ENCODE results near the gene CCDC87.
"Not testable (repeated sequence)": the region's sequence is repeated elsewhere in the genome, so short reads cannot be mapped to it uniquely, and the experiment has no call there.

Gene CCDC87

GRCh38 chr11:66616379-66617154, 23.7 kb upstream of the CCDC87 start, which contains the start of gene RBM14:
Gene RBM14, plus strand, starts transcription at chr11:66616630. Its CDS starts 91 bp downstream, at chr11:66616721.
- peak; percentile 97 for DNase-seq

GRCh38 chr11:66614073-66614472, 21.2 kb upstream of the CCDC87 start:
- no peak for DNase-seq

DNA sequence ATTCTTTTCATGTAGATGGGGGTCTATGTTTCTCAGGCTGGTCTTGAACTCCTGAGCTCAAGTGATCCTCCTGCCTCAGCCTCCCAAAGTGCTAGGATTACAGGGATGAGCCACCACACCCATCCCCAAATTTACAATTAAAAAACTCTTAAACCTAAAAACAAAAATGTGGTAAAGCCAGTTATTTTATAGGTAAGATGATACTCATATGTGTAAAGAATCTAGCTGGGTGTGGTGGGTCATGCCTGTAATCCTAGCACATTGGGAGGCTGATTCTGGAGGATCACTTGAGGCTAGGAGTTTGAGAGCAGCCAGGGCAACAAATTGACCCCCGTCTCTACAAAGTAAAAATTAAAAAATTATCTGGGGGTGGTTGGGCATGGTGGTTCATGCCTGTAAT, 19.6 kb upstream of the CCDC87 start:
- DNase-seq = no peak

DNA sequence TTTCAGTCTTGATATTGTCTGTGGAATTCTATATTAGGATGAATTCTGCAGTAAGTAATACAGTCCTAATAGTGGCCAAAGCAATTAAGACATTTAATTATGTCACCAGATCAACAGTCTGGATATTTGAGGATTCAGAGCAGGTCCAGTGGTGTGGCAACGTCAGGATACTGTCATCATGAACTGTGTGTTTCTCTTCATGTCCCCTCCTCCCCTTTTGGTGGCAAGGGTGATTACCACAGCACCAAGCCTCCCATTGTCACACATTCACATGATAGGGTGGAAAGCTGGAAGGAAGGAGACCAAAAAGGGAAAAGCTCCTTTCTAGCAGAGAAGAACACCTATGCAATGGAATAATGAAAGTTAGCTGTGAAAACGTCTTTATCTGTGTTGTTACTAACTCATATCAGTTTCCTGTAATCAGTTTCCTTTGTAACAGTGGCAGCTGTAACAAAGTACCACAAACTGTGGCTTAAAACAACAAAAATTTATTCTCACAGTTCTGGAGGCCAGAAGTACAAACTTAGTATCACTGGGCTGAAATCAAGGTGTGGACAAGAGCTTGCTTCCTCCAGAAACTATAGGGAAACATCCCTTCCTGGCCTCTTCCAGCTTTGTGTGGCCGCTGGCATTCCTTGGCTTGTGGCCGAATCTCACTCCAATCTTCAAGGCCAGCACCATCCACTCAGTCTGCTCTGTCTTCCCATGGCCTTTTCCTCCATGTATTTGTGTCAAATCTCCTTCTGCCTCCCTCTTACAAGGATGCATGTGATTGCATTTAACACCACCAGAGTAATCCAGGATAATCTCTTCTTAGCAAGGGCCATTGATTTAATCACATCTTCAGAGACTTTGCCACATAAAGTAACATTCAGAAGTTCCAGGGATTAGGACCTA, 17.1 kb upstream of the CCDC87 start:
- no peak for DNase-seq

GRCh38 chr11:66607126-66607834, 14.4 kb upstream of the CCDC87 start:
- no peak for DNase-seq

DNA sequence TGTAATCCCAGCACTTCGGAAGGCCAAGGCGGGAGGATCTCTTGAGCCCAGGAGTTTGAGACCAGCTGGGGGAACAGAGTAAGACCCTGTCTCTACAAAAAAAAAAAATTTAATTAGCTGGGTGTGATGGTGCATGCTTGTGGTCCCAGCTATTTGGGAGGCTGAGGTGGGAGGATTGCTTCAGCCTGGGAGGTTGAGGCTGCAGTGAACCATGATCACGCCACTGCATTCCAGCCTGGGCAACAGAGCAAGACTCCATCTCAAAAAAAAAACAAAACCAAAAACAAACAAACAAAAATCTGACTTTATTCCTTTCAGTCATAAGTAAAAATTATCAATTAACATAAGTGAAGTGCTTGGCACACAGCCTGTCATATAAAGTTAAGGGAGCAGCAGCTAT, 13.7 kb upstream of the CCDC87 start:
- not testable (repeated sequence) for DNase-seq

- no peak for DNase-seq
Measured at GRCh38 chr11:66604155-66604554, 11.3 kb upstream of the CCDC87 start.

GRCh38 chr11:66603072-66603471, 10.2 kb upstream of the CCDC87 start:
- no peak for DNase-seq

DNA sequence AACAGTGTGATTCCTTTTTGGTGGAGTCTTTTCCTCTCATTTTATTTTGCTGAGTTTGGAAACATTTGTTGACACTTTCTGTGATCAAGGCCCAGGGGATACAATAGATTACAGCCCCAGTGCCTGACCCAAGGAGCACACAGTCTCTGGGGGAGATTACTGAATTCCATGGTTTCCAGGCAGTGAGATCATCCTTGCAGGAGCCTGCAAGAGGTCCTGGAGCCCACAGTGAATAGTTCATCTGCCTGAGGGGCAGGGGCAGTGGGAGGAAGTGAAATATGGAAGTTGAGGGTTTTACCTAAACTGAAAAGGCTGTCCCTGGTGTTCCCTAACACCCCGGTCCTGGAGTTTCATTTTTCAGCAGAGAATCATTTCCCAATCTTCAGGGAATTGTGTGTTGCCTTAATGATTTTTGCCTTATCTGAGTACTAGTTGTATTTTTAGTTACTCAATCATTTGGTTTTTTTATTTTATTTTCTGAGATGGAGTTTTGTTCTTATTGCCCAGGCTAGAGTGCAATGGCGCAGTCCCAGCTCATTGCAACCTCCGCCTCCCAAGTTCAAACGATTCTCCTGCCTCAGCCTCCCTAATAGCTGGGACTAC, 7.9 kb upstream of the CCDC87 start:
- no peak for DNase-seq

DNA sequence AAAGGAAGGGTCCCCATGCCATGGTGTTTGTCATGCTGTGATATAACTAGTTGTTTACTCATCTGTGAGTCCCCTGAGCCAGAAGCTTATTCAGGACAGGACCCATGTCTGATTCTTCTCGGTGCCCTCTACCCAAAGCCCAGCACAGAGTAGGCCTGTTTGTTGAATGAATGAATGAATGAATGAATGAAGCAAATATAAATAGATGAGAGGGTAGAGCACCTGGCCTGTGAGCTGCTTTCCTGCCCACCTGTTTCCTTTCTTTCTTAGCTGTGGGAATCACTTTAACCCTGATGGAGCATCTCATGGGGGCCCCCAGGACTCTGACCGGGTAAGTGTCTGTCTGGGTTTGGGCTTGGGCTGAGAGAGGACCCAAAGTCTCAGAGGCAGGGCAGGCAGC, 7.4 kb upstream of the CCDC87 start:
- DNase-seq = no peak

DNA sequence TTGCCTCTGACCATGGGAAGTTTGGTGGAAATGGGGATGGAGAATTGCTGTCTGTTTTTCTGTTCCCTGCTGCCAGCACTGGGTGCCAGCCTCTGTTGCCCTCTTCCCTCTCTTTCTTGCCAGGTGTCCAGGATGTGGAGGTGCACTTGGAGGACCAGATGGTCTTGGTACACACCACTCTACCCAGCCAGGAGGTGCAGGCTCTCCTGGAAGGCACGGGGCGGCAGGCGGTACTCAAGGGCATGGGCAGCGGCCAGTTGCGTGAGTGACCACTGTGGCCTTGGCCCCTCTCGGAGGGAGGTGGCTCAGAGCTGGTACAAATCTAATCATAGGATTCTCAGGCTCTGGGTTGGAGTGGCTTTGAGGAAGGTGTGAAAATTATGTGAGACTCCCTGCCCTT, 6.1 kb upstream of the CCDC87 start:
- DNase-seq = no peak

DNA sequence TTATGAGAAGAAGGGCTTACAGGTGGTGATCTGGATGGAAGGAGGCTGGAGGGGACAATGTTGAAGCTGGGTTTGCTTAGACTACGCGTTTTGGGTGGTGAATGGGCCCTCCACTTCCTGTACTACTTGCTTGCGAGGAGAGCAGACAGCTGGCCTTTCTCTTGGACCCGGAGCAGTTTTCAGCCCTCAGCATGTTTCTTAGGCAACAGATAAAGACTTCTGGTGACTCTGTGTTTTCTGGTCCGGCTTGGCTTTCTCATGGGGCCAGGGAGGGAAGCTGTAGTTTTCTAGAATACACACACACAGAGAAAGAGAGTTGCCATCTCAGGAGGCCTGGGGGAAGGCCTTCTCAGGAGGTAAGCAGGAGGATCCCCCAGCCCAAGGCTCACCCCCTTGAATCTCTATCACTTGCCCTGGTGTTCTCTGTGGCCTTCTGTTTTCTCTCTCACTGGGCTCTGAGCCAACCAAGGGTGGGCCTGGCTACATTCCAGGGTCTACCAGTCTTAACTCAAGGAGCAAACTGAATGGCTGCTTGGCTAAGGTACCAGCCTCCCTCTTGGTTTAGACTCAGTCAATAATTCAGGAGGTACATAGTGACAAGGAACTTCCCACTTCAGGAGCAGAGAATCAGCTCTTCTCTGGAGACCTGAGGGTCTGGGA, 2.5 kb upstream of the CCDC87 start:
- no peak for DNase-seq

- DNase-seq = no peak
Measured at GRCh38 chr11:66593650-66594049, 787 bp upstream of the CCDC87 start.

DNA sequence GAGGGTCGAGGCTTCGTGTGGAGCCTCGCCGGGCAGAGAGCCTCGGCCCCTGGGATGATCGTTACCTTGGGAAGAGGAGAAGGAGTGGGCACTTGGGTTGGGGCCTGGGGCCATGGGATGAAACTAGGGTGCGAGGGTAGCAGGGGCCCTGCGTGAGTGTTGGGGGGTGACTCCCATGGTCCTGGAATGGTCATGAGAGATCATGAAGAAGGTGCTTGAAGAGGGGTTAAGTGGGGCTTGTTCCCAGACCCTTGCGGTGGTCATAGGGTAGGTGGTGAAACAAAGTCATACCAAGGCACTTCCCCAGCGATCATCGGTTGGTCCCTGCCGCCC, 406 bp upstream of the CCDC87 start:
- DNase-seq = no peak

GRCh38 chr11:66591175-66591574, 1.7 kb downstream of the CCDC87 start:
- no peak for DNase-seq

- DNase-seq = no peak
Measured at GRCh38 chr11:66589996-66590675, 2.7 kb downstream of the CCDC87 start.

DNA sequence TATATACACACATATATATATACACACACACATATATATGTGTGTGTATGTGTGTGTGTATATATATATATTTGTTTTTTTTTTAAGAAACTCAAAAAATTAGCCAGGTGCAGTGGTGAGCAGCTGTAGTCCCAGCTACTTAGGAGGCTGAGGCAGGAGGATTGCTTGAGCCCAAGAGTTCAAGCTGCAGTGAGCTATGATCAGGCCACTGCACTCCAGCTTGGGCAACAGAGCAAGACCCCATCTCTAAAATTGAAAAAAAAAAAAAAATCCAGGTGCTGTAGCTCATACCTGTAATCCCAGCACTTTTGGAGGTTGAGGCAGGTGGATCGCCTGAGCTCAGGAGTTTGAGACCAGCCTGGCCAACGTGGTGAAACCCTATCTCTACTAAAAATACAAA, 3.5 kb downstream of the CCDC87 start:
- not testable (repeated sequence) for DNase-seq

DNA sequence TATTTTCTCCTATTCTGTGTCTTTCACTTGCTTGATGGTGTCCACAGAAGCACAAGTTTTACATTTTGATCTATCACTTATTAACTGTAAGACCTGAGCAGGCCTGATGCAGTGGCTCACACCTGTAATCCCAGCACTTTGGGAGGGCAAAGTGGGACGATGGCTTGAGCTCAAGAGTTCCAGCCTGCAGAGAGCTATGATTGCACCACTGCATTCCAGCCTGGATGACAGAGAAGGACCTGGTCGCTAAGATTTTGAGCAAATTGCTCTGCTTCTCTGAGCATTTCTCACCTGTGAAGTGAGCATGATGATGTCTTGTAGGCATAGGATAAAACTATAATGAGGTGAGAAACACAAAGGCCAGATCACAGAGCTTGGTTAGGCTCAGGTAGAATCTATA, 6.7 kb downstream of the CCDC87 start:
- no peak for DNase-seq

DNA sequence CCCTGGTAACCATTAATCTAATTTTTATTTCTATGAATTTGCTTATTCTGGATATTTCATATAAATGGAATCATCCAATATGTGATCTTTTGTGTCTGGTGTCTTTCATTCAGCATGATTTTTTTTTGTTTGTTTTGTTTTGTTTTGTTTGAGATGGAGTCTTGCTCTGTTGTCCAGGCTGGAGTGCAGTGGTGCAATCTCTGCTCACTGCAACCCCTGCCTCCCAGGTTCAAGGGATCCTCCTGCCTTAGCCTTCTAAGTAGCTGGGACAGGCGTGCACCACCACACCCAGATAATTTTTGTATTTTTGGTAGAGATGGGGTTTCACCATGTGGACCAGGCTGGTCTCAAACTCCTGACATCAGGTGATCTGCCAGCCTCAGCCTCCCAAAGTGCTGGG, 7.4 kb downstream of the CCDC87 start:
- not testable (repeated sequence) for DNase-seq

DNA sequence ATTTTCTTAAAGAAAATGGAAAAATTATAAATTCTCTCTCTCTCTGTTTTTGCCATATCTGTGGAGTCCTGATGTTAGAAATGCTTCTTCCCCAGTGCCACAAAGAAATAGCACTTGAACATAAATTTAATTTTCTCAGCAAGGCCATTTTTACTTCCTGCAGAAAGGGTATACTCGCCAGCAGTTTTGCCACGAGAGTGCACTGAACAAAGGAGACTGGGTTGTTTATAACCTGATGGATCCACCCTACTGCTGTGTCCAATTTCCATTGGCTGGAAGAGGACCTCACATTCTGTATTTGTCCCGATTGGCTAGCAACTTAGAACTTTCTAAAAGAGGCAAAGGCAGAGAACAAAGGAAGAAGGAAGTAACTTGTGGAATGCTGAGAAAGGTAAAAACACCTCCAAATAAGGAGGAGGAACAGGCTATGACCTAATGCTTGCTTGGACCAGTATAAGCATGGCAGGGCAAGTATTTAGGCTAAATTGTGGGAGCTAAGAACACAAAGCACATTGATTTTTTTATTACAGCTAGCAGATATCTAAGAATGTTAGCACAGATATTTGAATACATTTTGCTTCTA, 10.2 kb downstream of the CCDC87 start:
- not testable (repeated sequence) for DNase-seq

DNA sequence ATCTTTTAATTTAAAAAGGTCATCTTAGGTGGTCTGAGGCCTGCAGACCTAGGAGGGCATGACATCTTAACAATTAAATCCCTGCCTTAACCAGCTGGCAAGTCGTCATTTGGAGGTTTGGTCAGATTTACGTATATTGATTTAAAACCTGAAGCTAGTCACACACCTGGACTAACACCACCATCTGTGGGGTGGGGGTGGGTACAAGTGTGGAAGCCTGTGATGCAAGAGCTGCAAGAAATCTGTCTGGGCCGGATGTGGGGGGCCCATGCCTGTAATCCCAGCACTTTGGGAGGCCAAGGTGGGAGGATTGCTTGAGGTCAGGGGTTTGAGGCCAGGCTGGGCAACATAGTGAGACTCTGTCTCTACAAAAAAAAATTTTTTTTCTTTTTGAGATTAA, 11.6 kb downstream of the CCDC87 start:
- DNase-seq = no peak

- no peak for DNase-seq
Measured at GRCh38 chr11:66580803-66581202, 12.1 kb downstream of the CCDC87 start.

Data from NCI-H1048 (cell line).